Glutamatergic neuron (in vitro differentiated cells): ENCODE results near the gene MAP3K21. TPM values are rescaled to one million over a fixed set of nuclear protein-coding genes. Genes with fewer than 3 reads are reported as not detected.

Experiments
- DNase-seq: peaks from one replicate; pipeline ENCODE4 v3.0.0; 2022
- H3K27ac Mint-ChIP-seq: one replicate; pipeline ENCODE4 v1.8.0; 2020; ENCODE audit warnings: mild to moderate bottlenecking, mixed read lengths, inconsistent platforms; ENCODE audit not compliant: unreplicated experiment
- H3K27me3 Mint-ChIP-seq: one replicate; pipeline ENCODE4 v1.8.0; 2020; ENCODE audit warnings: mild to moderate bottlenecking, moderate library complexity, mixed read lengths, inconsistent platforms; ENCODE audit not compliant: unreplicated experiment
- H3K36me3 Mint-ChIP-seq: one replicate; pipeline ENCODE4 v1.8.0; 2020; ENCODE audit warnings: mild to moderate bottlenecking, mixed read lengths, inconsistent platforms; ENCODE audit not compliant: unreplicated experiment
- H3K4me1 Mint-ChIP-seq: one replicate; pipeline ENCODE4 v1.8.0; 2020; ENCODE audit warnings: mild to moderate bottlenecking, low read depth, mixed read lengths, inconsistent platforms; ENCODE audit not compliant: unreplicated experiment
- H3K4me3 Mint-ChIP-seq: one replicate; pipeline ENCODE4 v1.8.0; 2020; ENCODE audit warnings: mild to moderate bottlenecking, mixed read lengths, inconsistent platforms; ENCODE audit not compliant: unreplicated experiment
- H3K9me3 Mint-ChIP-seq: one replicate; pipeline ENCODE4 v1.8.0; 2020; ENCODE audit warnings: mild to moderate bottlenecking, moderate library complexity, mixed read lengths, inconsistent platforms; ENCODE audit not compliant: unreplicated experiment
- CTCF ChIP-seq: fragments of 200-600 bp; sonication (generic); IDR thresholded peaks from one replicate; pipeline ENCODE4 v1.5.0; 2021; ENCODE audit not compliant: partially characterized antibody, unreplicated experiment
- total RNA-seq: library from RNA; stranded (reverse); fragmentation: NEBNext Ultra II Directional; extraction: Animal tissue kit (Norgen Biotek cat#: 25700); gene quantifications from one replicate; pipeline ENCODE4 v1.2.1, GENCODE V29; 2021; ENCODE audit not compliant: unreplicated experiment

MAP3K21 gene
- total RNA-seq, 1 donor from 2014 or later: 0.25 TPM

GRCh38 chr1:233373226-233373625 lies 45.7 kb downstream of the MAP3K21 start:
- no peaks in the 10 kb centered on the region for H3K27me3 Mint-ChIP-seq
- no peak overlapping the region for H3K4me3 Mint-ChIP-seq

GRCh38 chr1:233375653-233376052 lies 48.1 kb downstream of the MAP3K21 start:
- DNase-seq: no peak
- H3K9me3 Mint-ChIP-seq: no peaks in the 10 kb centered on the region
- H3K36me3 Mint-ChIP-seq: no peaks in the 10 kb centered on the region
- H3K4me3 Mint-ChIP-seq: no peak overlapping the region
- no peaks in the 10 kb centered on the region for H3K27me3 Mint-ChIP-seq
- TF ChIP-seq CTCF: no peak
- H3K4me1 Mint-ChIP-seq: peaks cover 9% of the 10 kb centered on the region
- no peak overlapping the region for H3K27ac Mint-ChIP-seq

More at GRCh38 chr1:233373226-233373625, 45.7 kb downstream of the MAP3K21 start:
- no peak for DNase-seq
- Mint-ChIP-seq H3K4me1 (peaks cover 4% of the 10 kb centered on the region), H3K9me3 (no peaks in the 10 kb centered on the region), H3K36me3 (no peaks in the 10 kb centered on the region), H3K27ac (no peak overlapping the region)
- TF ChIP-seq CTCF: no peak

GRCh38 chr1:233376382-233377110 lies 49.0 kb downstream of the MAP3K21 start:
- Mint-ChIP-seq H3K27me3 (no peaks in the 10 kb centered on the region), H3K4me1 (peaks cover 9% of the 10 kb centered on the region)

GRCh38 chr1:233379869-233380438 lies 52.4 kb downstream of the MAP3K21 start:
- TF ChIP-seq CTCF: no peak
- Mint-ChIP-seq H3K4me1 (peaks cover 9% of the 10 kb centered on the region), H3K4me3 (no peak overlapping the region), H3K27me3 (peaks cover 2% of the 10 kb centered on the region), H3K9me3 (peaks cover 4% of the 10 kb centered on the region), H3K27ac (no peak overlapping the region), H3K36me3 (peaks cover 16% of the 10 kb centered on the region)
- DNase-seq: no peak

More at GRCh38 chr1:233376382-233377110, 49.0 kb downstream of the MAP3K21 start:
- Mint-ChIP-seq H3K27ac (no peak overlapping the region), H3K4me3 (no peak overlapping the region), H3K9me3 (no peaks in the 10 kb centered on the region), H3K36me3 (no peaks in the 10 kb centered on the region)
- no peak for TF ChIP-seq CTCF
- no peak for DNase-seq

- H3K27me3 Mint-ChIP-seq: peaks cover 2% of the 10 kb centered on the region
- peaks cover 4% of the 10 kb centered on the region for H3K9me3 Mint-ChIP-seq
- TF ChIP-seq CTCF: no peak
- DNase-seq: no peak
- no peak overlapping the region for H3K4me3 Mint-ChIP-seq
- no peak overlapping the region for H3K27ac Mint-ChIP-seq
- H3K4me1 Mint-ChIP-seq: peaks cover 9% of the 10 kb centered on the region
- peaks cover 16% of the 10 kb centered on the region for H3K36me3 Mint-ChIP-seq
Measured at GRCh38 chr1:233381806-233382205, 54.3 kb downstream of the MAP3K21 start.
